T-helper 1 cell (primary cell): Measurements from ENCODE around the gene CLOCK.

Experiments
- DNase-seq, 5 donors: peaks; one replicate each; pipeline ENCODE4 v3.0.0-alpha.2; 2012 to 2020

The CLOCK gene

GRCh38 chr4:55378617-55379467 is 167.9 kb downstream of the CLOCK start:
- DNase-seq: no peak
